CD14-positive monocyte (primary cell): Measurements from ENCODE around the gene USP28. TPM values are rescaled to one million over a fixed set of nuclear protein-coding genes. Genes with fewer than 3 reads are reported as not detected.
A peak's percentile ranks its signal among the peaks of the same experiment; 100 is the strongest.

ENCODE experiments used
- DNase-seq, 3 donors: peaks; one replicate each; pipeline ENCODE4 v3.0.0-alpha.2; 2011 to 2022
- H2AFZ ChIP-seq: 2 replicates; pipeline ENCODE4 v1.6.0; 2012; ENCODE audit warnings: mild to moderate bottlenecking, low read depth, low read length, inconsistent platforms; ENCODE audit not compliant: insufficient read depth, poor library complexity, severe bottlenecking
- H3K27ac ChIP-seq, 2 donors: 1 replicate in 1 of 2; 2 replicates in 1 of 2; pipeline ENCODE4 v1.5.1; 2012 to 2013; ENCODE audit warnings: low read length in 2 of 2, control low read depth in 1 of 2, inconsistent platforms in 1 of 2, low read depth in 1 of 2, mild to moderate bottlenecking in 1 of 2
- H3K27me3 ChIP-seq, 2 donors: one replicate each; pipeline versions ENCODE4 v1.6.0 to v1.6.1; 2011 to 2013; ENCODE audit warnings: low read length in 2 of 2; ENCODE audit not compliant: control insufficient read depth in 2 of 2, insufficient read depth in 2 of 2
- H3K36me3 ChIP-seq, 2 donors: replicated peaks in 1 of 2; 1 replicate in 1 of 2; 2 replicates in 1 of 2; pipeline versions ENCODE4 v1.5.1 to v1.6.1; 2012 to 2013; ENCODE audit warnings: low read length in 2 of 2, control low read depth in 1 of 2, inconsistent platforms in 1 of 2, mild to moderate bottlenecking in 1 of 2; ENCODE audit not compliant: insufficient read depth in 2 of 2, control insufficient read depth in 1 of 2
- H3K4me1 ChIP-seq, 2 donors: 1 replicate in 1 of 2; 2 replicates in 1 of 2; pipeline versions ENCODE4 v1.5.1 to v1.6.1; 2012 to 2013; ENCODE audit warnings: low read length in 2 of 2, control low read depth in 1 of 2, inconsistent platforms in 1 of 2, mild to moderate bottlenecking in 1 of 2, moderate library complexity in 1 of 2; ENCODE audit not compliant: insufficient read depth in 2 of 2, control insufficient read depth in 1 of 2
- H3K4me2 ChIP-seq: replicated peaks from 2 replicates; pipeline ENCODE3; 2012; ENCODE audit warnings: low read length, moderate library complexity, mild to moderate bottlenecking; ENCODE audit not compliant: poor library complexity, severe bottlenecking; ENCODE audit errors: extremely low read depth
- H3K4me3 ChIP-seq, 3 experiments: fragments of 200-600 bp in 1 of 3; sonication (generic) in 1 of 3; replicated peaks in 1 of 3; 1 replicate in 2 of 3; 2 replicates in 1 of 3; pipeline ENCODE4 v1.5.1; 2011 to 2013; ENCODE audit warnings: low read length in 3 of 3, mild to moderate bottlenecking in 3 of 3, control low read depth in 2 of 3, low read depth in 2 of 3, inconsistent platforms in 1 of 3, moderate library complexity in 1 of 3
- H3K79me2 ChIP-seq: 2 replicates; pipeline ENCODE4 v1.6.0; 2012; ENCODE audit warnings: mild to moderate bottlenecking, control low read depth, inconsistent platforms, low read length, moderate library complexity; ENCODE audit not compliant: insufficient read depth
- H3K9ac ChIP-seq: 2 replicates; pipeline ENCODE4 v1.6.0; 2017; ENCODE audit warnings: low read length, mild to moderate bottlenecking; ENCODE audit not compliant: insufficient read depth, poor library complexity, severe bottlenecking
- H3K9me3 ChIP-seq, 2 donors: replicated peaks in 1 of 2; 1 replicate in 1 of 2; 2 replicates in 1 of 2; pipeline versions ENCODE4 v1.5.1 to v1.6.1; 2012 to 2013; ENCODE audit warnings: low read length in 2 of 2, control low read depth in 1 of 2; ENCODE audit not compliant: control insufficient read depth in 1 of 2, insufficient read depth in 1 of 2
- H4K20me1 ChIP-seq: 2 replicates; pipeline ENCODE4 v1.6.0; 2012; ENCODE audit warnings: mild to moderate bottlenecking, low read length, control low read depth, moderate library complexity; ENCODE audit not compliant: insufficient read depth
- H3K27ac Mint-ChIP-seq, 7 donors: one replicate each; pipeline ENCODE4 v1.8.0; 2020; ENCODE audit warnings: mild to moderate bottlenecking in 7 of 7, mixed read lengths in 7 of 7, moderate library complexity in 6 of 7, inconsistent platforms in 2 of 7
- H3K27me3 Mint-ChIP-seq, 3 donors: one replicate each; pipeline ENCODE4 v1.8.0; 2021 to 2022; ENCODE audit warnings: low read depth in 3 of 3, mild to moderate bottlenecking in 3 of 3, mixed read lengths in 3 of 3, moderate library complexity in 3 of 3, inconsistent platforms in 1 of 3
- H3K36me3 Mint-ChIP-seq, 2 donors: one replicate each; pipeline ENCODE4 v1.8.0; 2020; ENCODE audit warnings: mixed read lengths in 2 of 2, inconsistent platforms in 1 of 2, mild to moderate bottlenecking in 1 of 2
- H3K4me1 Mint-ChIP-seq: one replicate; pipeline ENCODE4 v1.8.0; 2020; ENCODE audit warnings: mild to moderate bottlenecking, mixed read lengths
- H3K4me3 Mint-ChIP-seq, 2 donors: one replicate each; pipeline ENCODE4 v1.8.0; 2020; ENCODE audit warnings: mild to moderate bottlenecking in 2 of 2, mixed read lengths in 2 of 2, moderate library complexity in 1 of 2
- H3K9me3 Mint-ChIP-seq, 7 donors: one replicate each; pipeline ENCODE4 v1.8.0; 2020 to 2022; ENCODE audit warnings: mixed read lengths in 7 of 7, mild to moderate bottlenecking in 6 of 7, moderate library complexity in 6 of 7, inconsistent platforms in 2 of 7
- CTCF ChIP-seq: fragments of 200-600 bp; IDR thresholded peaks from one replicate; pipeline ENCODE4 v1.8.0; 2022; ENCODE audit warnings: antibody characterized with exemption, mild to moderate bottlenecking
- WGBS: methylation state at CpG from one replicate; pipeline ENCODE4 v1.1.5; 2013; ENCODE audit warnings: missing lambda C conversion rate; ENCODE audit not compliant: insufficient coverage; 5-methylcytosine and 5-hydroxymethylcytosine counted together
- intact Hi-C, 2 donors: fragments of 100-400 bp; cut with micrococcal nuclease; formaldehyde crosslinking; loops; one replicate each; pipeline versions ENCODE4 v1.15.0 to v1.15.1; 2023
- polyA plus RNA-seq, 3 donors: library from polyadenylated mRNA; depleted of rRNA in 1 of 3; unstranded in 2 of 3; stranded (reverse) in 1 of 3; fragments of 300-500 nt in 2 of 3; fragments of >200 nt in 1 of 3; fragmentation: Illumina TruSeq in 2 of 3; gene quantifications; 1 replicate in 2 of 3; 2 replicates in 1 of 3; pipeline ENCODE4 v1.2.3, GENCODE V29; 2012 to 2021

USP28 gene
- polyA plus RNA-seq, 3 donors, result 13.4 to 21.9 (median 17.7) TPM

- TF ChIP-seq CTCF, result no peak
- Histone ChIP-seq H3K36me3 (no peaks in the 10 kb centered on the region), H3K79me2 (no peaks in the 10 kb centered on the region), H3K4me2 (no peak overlapping the region), H3K4me3 (no peak overlapping the region), H3K27me3 (no peaks in the 10 kb centered on the region), H3K9me3 (no peaks in the 10 kb centered on the region), H3K4me1 (no peaks in the 10 kb centered on the region), H4K20me1 (no peaks in the 10 kb centered on the region), H3K9ac (no peak overlapping the region), H3K27ac (no peak overlapping the region), H2AFZ (no peak overlapping the region)
- Mint-ChIP-seq H3K27me3 (peaks cover 5 to 11% (median 10%) of the 10 kb centered on the region in 3 donors), H3K4me1 (no peaks in the 10 kb centered on the region), H3K27ac (no peak overlapping the region), H3K4me3 (no peak overlapping the region), H3K9me3 (peaks cover 0 to under 1% (median 0%) of the 10 kb centered on the region in 7 donors), H3K36me3 (no peaks in the 10 kb centered on the region)
- no peak for DNase-seq
- WGBS, result no CpG with 5 or more reads among the region's 4 CpGs
- intact Hi-C loops, result no loop called here
Measured at GRCh38 chr11:113906038-113906437, 30.7 kb upstream of the USP28 start.

- no peak for DNase-seq
- Mint-ChIP-seq H3K27me3 (peaks cover 3 to 11% (median 10%) of the 10 kb centered on the region in 3 donors), H3K4me3 (peak within 1 kb of the TSS in 1 of 2 donors; percentile 58), H3K4me1 (no peaks in the 10 kb centered on the region), H3K9me3 (peaks cover 0 to 5% (median 3%) of the 10 kb centered on the region in 7 donors), H3K27ac (peak within 1 kb of the TSS in 1 of 7 donors; percentile 58), H3K36me3 (no peaks in the 10 kb centered on the region)
- no peaks in the 10 kb centered on the region for H3K79me2 ChIP-seq
- H3K9ac ChIP-seq, result no peak within 1 kb of the TSS
- 93% methylated on average over 4 of the region's 6 CpGs for WGBS
- no peaks in the 10 kb centered on the region for H3K36me3 ChIP-seq
- no peak for TF ChIP-seq CTCF
- no peak within 1 kb of the TSS for H2AFZ ChIP-seq
- H4K20me1 ChIP-seq, result no peaks in the 10 kb centered on the region
- no peak within 1 kb of the TSS for H3K27ac ChIP-seq
- H3K4me3 ChIP-seq, result no peak within 1 kb of the TSS
- intact Hi-C loops, result no loop called here
- H3K9me3 ChIP-seq, result no peaks in the 10 kb centered on the region
- H3K4me1 ChIP-seq, result no peaks in the 10 kb centered on the region
- no peaks in the 10 kb centered on the region for H3K27me3 ChIP-seq
- no peak within 1 kb of the TSS for H3K4me2 ChIP-seq
Measured at GRCh38 chr11:113904379-113905101, 29.2 kb upstream of the USP28 start, which contains the start of gene HTR3B. TSS of gene HTR3B (plus strand) at chr11:113904796. CDS start at chr11:113904934, 138 bp downstream.
